ENCODE measurements around the gene MAGOH. TPM values are rescaled to one million over a fixed set of nuclear protein-coding genes. Genes with fewer than 3 reads are reported as not detected.

The MAGOH gene
- total and polyA plus RNA-seq, 4 donors = 16.4 to 32.5 (median 26.5) TPM

DNA sequence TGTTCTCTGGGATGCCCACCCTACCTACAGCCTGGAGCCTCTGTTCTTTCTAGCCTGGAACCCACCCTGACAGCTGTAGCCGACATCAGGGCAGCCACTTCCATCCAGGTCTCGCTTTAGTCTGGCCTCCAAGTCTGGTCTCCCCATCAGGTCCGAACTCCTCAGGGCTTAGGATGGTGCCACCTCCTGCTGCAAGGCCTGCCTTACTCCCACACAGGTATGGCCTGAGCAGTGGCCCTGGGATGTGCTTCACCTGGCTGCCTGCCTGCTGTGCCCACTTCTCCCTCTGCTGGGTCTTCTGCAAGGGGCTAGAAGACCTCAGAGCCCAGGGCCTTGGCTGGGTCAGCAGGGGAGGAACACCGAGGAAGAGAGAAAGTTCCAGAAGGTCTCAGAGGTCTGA lies 35.7 kb upstream of the MAGOH start:
- no peaks in the 10 kb centered on the region for H3K36me3 ChIP-seq (ENCODE audit: control insufficient read depth in 4 of 4, insufficient read depth in 3 of 4, low read depth in 1 of 4, low read length in 3 of 4)
- H3K4me1 ChIP-seq (ENCODE audit: control insufficient read depth in 4 of 4, insufficient read depth in 4 of 4, low read length in 3 of 4) = no peaks in the 10 kb centered on the region
- H3K27ac ChIP-seq (ENCODE audit: low read depth in 1 of 2, low read length in 2 of 2) = no peak overlapping the region
- H3K9me3 ChIP-seq (ENCODE audit: control insufficient read depth in 4 of 4, low read length in 3 of 4) = no peaks in the 10 kb centered on the region
- no peak for DNase-seq (ENCODE audit: low spot score)
- no peak overlapping the region for H3K9ac ChIP-seq (ENCODE audit: low read depth in 1 of 2, low read length in 2 of 2)
- WGBS = 95% methylated on average over 4 of the region's 4 CpGs
- H3K4me3 ChIP-seq (ENCODE audit: low read depth in 1 of 3, low read length in 3 of 3) = no peak overlapping the region
- H3K27me3 ChIP-seq (ENCODE audit: control insufficient read depth in 4 of 4, insufficient read depth in 4 of 4, low read length in 3 of 4) = no peaks in the 10 kb centered on the region
- TF ChIP-seq HNF4A (conservative IDR thresholded peaks at IDR 0.05) = no peak
- TF ChIP-seq RAD21 (IDR thresholded peaks at IDR 0.05) = no peak
- TF ChIP-seq JUND (IDR thresholded peaks at IDR 0.05) = no peak
- no peak for TF ChIP-seq RXRA (IDR thresholded peaks at IDR 0.05)
- no peak for TF ChIP-seq YY1 (IDR thresholded peaks at IDR 0.05)
- TF ChIP-seq, protein P1, sequence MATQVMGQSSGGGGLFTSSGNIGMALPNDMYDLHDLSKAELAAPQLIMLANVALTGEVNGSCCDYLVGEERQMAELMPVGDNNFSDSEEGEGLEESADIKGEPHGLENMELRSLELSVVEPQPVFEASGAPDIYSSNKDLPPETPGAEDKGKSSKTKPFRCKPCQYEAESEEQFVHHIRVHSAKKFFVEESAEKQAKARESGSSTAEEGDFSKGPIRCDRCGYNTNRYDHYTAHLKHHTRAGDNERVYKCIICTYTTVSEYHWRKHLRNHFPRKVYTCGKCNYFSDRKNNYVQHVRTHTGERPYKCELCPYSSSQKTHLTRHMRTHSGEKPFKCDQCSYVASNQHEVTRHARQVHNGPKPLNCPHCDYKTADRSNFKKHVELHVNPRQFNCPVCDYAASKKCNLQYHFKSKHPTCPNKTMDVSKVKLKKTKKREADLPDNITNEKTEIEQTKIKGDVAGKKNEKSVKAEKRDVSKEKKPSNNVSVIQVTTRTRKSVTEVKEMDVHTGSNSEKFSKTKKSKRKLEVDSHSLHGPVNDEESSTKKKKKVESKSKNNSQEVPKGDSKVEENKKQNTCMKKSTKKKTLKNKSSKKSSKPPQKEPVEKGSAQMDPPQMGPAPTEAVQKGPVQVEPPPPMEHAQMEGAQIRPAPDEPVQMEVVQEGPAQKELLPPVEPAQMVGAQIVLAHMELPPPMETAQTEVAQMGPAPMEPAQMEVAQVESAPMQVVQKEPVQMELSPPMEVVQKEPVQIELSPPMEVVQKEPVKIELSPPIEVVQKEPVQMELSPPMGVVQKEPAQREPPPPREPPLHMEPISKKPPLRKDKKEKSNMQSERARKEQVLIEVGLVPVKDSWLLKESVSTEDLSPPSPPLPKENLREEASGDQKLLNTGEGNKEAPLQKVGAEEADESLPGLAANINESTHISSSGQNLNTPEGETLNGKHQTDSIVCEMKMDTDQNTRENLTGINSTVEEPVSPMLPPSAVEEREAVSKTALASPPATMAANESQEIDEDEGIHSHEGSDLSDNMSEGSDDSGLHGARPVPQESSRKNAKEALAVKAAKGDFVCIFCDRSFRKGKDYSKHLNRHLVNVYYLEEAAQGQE (IDR thresholded peaks at IDR 0.05) = no peak
- TF ChIP-seq, protein P2, sequence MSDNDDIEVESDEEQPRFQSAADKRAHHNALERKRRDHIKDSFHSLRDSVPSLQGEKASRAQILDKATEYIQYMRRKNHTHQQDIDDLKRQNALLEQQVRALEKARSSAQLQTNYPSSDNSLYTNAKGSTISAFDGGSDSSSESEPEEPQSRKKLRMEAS (IDR thresholded peaks at IDR 0.05) = no peak
- TF ChIP-seq, protein P3, sequence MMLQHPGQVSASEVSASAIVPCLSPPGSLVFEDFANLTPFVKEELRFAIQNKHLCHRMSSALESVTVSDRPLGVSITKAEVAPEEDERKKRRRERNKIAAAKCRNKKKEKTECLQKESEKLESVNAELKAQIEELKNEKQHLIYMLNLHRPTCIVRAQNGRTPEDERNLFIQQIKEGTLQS (IDR thresholded peaks at IDR 0.05) = no peak
- TF ChIP-seq, protein P4, sequence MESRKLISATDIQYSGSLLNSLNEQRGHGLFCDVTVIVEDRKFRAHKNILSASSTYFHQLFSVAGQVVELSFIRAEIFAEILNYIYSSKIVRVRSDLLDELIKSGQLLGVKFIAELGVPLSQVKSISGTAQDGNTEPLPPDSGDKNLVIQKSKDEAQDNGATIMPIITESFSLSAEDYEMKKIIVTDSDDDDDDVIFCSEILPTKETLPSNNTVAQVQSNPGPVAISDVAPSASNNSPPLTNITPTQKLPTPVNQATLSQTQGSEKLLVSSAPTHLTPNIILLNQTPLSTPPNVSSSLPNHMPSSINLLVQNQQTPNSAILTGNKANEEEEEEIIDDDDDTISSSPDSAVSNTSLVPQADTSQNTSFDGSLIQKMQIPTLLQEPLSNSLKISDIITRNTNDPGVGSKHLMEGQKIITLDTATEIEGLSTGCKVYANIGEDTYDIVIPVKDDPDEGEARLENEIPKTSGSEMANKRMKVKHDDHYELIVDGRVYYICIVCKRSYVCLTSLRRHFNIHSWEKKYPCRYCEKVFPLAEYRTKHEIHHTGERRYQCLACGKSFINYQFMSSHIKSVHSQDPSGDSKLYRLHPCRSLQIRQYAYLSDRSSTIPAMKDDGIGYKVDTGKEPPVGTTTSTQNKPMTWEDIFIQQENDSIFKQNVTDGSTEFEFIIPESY (IDR thresholded peaks at IDR 0.05) = no peak
- TF ChIP-seq EGR1 (IDR thresholded peaks at IDR 0.05; ENCODE audit: low read depth in 2 of 2) = no peak
- no peak for TF ChIP-seq GABPA (IDR thresholded peaks at IDR 0.05 in 1 of 2, conservative IDR thresholded peaks at IDR 0.05 in 1 of 2)
- TF ChIP-seq HNF4G (IDR thresholded peaks at IDR 0.05) = no peak

DNA sequence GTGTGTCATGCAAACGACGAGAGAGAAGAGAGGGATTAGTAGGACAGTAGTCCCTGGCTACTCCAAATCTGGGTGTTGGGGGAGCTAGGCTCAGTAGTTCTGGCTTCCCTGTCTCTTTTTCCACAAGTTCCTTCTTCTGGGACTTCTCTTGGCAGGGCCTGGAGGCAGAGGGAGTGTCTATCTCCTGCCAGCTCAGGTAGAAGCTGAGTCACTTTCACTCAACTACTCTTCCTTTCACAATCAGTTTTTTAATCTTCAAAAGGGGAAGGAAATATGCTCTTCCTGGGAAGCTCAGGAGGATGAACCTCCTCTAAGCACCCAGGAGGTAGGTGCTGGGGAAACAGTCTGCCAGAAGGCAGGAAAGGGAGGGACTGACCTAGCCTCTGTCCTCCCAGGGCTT lies 35.2 kb upstream of the MAGOH start:
- no peaks in the 10 kb centered on the region for H3K36me3 ChIP-seq (ENCODE audit: control insufficient read depth in 4 of 4, insufficient read depth in 3 of 4, low read depth in 1 of 4, low read length in 3 of 4)

DNA sequence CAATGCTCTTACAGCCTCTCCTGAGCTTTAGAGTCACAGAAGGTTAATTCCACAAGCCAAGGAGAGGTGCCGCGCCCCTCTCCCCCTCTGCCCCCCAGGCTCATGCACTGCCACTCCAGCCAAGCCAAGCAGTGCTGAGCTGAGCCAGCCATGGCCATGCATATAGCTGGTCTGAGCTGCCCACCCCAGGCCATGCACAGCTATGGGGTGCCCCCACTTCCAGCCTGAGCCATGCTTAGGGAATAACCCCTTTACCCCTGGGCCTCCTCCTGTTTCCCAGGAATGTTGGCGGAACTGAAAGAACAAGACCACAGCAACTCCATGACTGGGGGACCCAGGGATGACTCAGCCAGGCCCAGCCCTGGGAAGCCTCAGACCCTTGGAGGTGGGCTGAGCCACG lies 34.0 kb upstream of the MAGOH start:
- Histone ChIP-seq H3K4me1 (ENCODE audit: control insufficient read depth in 4 of 4, insufficient read depth in 4 of 4, low read length in 3 of 4) (no peaks in the 10 kb centered on the region), H3K9ac (ENCODE audit: low read depth in 1 of 2, low read length in 2 of 2) (no peak overlapping the region), H3K4me3 (ENCODE audit: low read depth in 1 of 3, low read length in 3 of 3) (no peak overlapping the region), H3K9me3 (ENCODE audit: control insufficient read depth in 4 of 4, low read length in 3 of 4) (no peaks in the 10 kb centered on the region), H3K36me3 (ENCODE audit: control insufficient read depth in 4 of 4, insufficient read depth in 3 of 4, low read depth in 1 of 4, low read length in 3 of 4) (no peaks in the 10 kb centered on the region), H3K27me3 (ENCODE audit: control insufficient read depth in 4 of 4, insufficient read depth in 4 of 4, low read length in 3 of 4) (no peaks in the 10 kb centered on the region), H3K27ac (ENCODE audit: low read depth in 1 of 2, low read length in 2 of 2) (no peak overlapping the region)
- TF ChIP-seq, protein P1 (IDR thresholded peaks at IDR 0.05) = no peak
- TF ChIP-seq HNF4A (conservative IDR thresholded peaks at IDR 0.05) = no peak
- no peak for TF ChIP-seq YY1 (IDR thresholded peaks at IDR 0.05)
- TF ChIP-seq GABPA (IDR thresholded peaks at IDR 0.05 in 1 of 2, conservative IDR thresholded peaks at IDR 0.05 in 1 of 2) = no peak
- TF ChIP-seq FOXA2 (IDR thresholded peaks at IDR 0.05) = no peak
- WGBS = 94% methylated on average over 4 of the region's 4 CpGs
- no peak for DNase-seq (ENCODE audit: low spot score)

More for the DNA sequence above, 35.2 kb upstream of the MAGOH start:
- no peaks in the 10 kb centered on the region for H3K4me1 ChIP-seq (ENCODE audit: control insufficient read depth in 4 of 4, insufficient read depth in 4 of 4, low read length in 3 of 4)
- H3K9me3 ChIP-seq (ENCODE audit: control insufficient read depth in 4 of 4, low read length in 3 of 4) = no peaks in the 10 kb centered on the region
- no peak for DNase-seq (ENCODE audit: low spot score)
- TF ChIP-seq JUND (IDR thresholded peaks at IDR 0.05) = no peak
- no peak for TF ChIP-seq HNF4A (conservative IDR thresholded peaks at IDR 0.05)
- TF ChIP-seq NR2F2 (IDR thresholded peaks at IDR 0.05) = no peak
- H3K4me3 ChIP-seq (ENCODE audit: low read depth in 1 of 3, low read length in 3 of 3) = no peak overlapping the region
- no peak overlapping the region for H3K27ac ChIP-seq (ENCODE audit: low read depth in 1 of 2, low read length in 2 of 2)
- no peaks in the 10 kb centered on the region for H3K27me3 ChIP-seq (ENCODE audit: control insufficient read depth in 4 of 4, insufficient read depth in 4 of 4, low read length in 3 of 4)
- no peak overlapping the region for H3K9ac ChIP-seq (ENCODE audit: low read depth in 1 of 2, low read length in 2 of 2)
- WGBS = 87% methylated on average over 2 of the region's 2 CpGs
